RWPE1 (cell line): ENCODE data around the gene ATMIN.

ENCODE experiments used
- CTCF ChIA-PET: fragments of 350-600 bp; sonication (Branson Sonifier 250); formaldehyde crosslinking; extraction: SDS; loops from one replicate; lab custom pipeline; 2021; lab: Yijun Ruan, JAX
- POLR2A ChIA-PET: fragments of 400-600 bp; formaldehyde crosslinking; extraction: SDS; loops from one replicate; lab custom pipeline; 2020; ENCODE audit warnings: antibody characterized with exemption; ENCODE audit not compliant: low non-redundant PET; lab: Yijun Ruan, JAX
- DNase-seq: peaks from one replicate; pipeline ENCODE4 v3.0.0; 2012; ENCODE audit warnings: low spot score
- H3K27ac ChIP-seq: fragments of 450-650 bp; 2 replicates; pipeline ENCODE4 v1.5.1; 2017
- TF ChIP-seq, protein P1 (sequence below): fragments of 450-650 bp; conservative IDR thresholded peaks from 2 replicates; pipeline ENCODE4 v1.5.1; 2017; ENCODE audit warnings: low read depth, mild to moderate bottlenecking

Gene ATMIN

DNA sequence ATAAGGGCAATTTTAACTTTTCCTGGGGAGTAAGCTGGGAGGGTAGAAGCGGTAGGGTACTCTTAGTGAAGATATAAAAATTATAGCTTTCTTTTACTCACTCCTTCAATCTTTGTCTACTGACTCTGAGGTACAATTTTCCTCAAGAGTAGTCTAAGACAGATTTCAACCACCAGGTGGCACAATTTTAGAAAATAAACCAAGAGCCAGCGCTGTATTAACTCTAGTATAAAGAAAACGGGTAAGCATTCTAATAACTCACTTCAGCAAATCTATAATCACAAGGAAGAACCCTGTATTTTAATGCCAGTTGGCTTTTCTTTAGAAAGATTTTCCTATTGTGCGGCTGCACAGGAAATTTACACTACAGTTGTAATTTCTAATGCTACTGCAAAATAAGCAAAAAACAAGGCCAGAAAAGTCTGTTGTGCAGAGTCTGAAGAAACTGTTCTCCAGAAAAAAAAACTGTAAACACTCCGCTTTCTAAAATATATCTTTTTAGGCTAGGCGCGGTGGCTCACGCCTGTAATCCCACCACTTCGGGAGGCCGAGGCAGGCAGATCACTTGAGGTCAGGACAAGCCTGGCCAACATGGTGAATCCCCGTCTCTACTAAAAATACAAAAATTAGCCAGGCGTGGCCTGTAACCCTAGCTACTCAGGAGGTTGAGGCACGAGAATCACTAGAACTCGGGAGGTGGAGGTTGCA is 30.8 kb upstream of the ATMIN start:
- POLR2A ChIA-PET: no interaction called here
- H3K27ac ChIP-seq: peak overlapping the region; percentile 63
- peak; percentile 37 for DNase-seq
- TF ChIP-seq, protein P1, sequence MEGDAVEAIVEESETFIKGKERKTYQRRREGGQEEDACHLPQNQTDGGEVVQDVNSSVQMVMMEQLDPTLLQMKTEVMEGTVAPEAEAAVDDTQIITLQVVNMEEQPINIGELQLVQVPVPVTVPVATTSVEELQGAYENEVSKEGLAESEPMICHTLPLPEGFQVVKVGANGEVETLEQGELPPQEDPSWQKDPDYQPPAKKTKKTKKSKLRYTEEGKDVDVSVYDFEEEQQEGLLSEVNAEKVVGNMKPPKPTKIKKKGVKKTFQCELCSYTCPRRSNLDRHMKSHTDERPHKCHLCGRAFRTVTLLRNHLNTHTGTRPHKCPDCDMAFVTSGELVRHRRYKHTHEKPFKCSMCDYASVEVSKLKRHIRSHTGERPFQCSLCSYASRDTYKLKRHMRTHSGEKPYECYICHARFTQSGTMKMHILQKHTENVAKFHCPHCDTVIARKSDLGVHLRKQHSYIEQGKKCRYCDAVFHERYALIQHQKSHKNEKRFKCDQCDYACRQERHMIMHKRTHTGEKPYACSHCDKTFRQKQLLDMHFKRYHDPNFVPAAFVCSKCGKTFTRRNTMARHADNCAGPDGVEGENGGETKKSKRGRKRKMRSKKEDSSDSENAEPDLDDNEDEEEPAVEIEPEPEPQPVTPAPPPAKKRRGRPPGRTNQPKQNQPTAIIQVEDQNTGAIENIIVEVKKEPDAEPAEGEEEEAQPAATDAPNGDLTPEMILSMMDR: peak; percentile 67
- CTCF ChIA-PET: interaction anchor here (0.6 to 0.9 kb wide), 10 partner anchors 11 to 1640 kb away, joined by 3 to 5 read pairs (median 3); no protein-coding TSS in a partner anchor

- ChIA-PET POLR2A (no interaction called here), CTCF (interaction anchor here (0.6 to 0.7 kb wide), 3 partner anchors 18 to 1641 kb away, joined by 3 to 5 read pairs (median 5); no protein-coding TSS in a partner anchor)
- H3K27ac ChIP-seq: peak overlapping the region; percentile 94
- no peak for DNase-seq
- TF ChIP-seq, protein P1: no peak
Measured at GRCh38 chr16:81005610-81006161, 30.0 kb upstream of the ATMIN start.

DNA sequence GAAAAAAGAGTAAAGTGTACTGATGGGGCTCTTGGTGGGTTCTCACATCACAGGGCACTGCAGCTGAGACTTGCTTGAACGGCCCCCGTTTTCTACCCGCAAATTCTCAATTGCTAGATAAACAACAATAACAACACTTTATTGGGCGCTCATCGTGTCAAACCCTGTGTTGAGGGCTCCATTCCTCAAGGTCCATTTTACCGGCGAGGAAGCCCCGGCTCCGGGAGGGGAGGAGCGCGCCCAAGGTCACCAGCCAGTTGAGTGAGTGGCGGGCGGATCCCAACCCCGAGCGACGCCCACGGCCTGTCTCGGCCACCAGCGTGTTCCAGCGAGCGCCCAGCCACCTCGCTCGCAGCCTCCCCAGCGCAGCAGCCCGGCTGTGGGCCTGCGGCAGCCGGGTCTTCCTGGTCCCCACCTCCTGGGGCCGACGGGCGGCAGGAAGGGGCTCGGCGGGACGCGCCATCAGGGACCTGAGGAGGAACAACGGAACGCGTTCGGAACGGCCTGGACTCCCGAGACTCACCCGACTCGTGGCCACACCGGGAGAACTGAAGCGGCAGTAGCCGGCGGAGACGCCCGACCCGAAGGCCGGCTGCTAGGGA is 29.3 kb upstream of the ATMIN start:
- TF ChIP-seq, protein P1: no peak
- H3K27ac ChIP-seq: peak overlapping the region; percentile 94
- ChIA-PET CTCF (no interaction called here), POLR2A (no interaction called here)
- peak; percentile 46 for DNase-seq

- H3K27ac ChIP-seq: peak within 1 kb of the TSS; percentile 94
- TF ChIP-seq, protein P1: no peak
- CTCF ChIA-PET: no interaction called here
- peak; percentile 97 for DNase-seq
- POLR2A ChIA-PET: no interaction called here
Measured at GRCh38 chr16:81006813-81007695, 28.6 kb upstream of the ATMIN start, which contains the start of the genes CENPN and CMC2. TSS of gene CENPN (plus strand) at chr16:81007214. CDS start at chr16:81011940, 4,726 bp downstream. TSS of gene CMC2 (minus strand) at chr16:81006885. CDS start at chr16:80997394, 9,491 bp downstream.

DNA sequence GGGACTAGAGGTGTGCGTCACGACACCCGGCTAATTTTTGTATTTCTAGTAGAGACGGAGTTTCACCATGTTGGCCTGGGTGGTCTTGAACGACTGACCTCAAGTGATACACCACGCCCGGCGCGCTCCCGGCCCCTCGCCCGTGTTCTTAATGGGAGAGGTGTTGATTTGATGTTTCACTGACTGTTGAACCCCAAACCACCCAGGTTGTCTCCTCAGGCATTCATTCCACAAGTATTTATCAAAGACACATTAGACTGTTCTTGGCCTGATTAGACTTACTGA is 27.2 kb upstream of the ATMIN start:
- TF ChIP-seq, protein P1: no peak
- CTCF ChIA-PET: no interaction called here
- no peak for DNase-seq
- H3K27ac ChIP-seq: peak overlapping the region; percentile 94
- POLR2A ChIA-PET: no interaction called here

GRCh38 chr16:81012974-81013373 is 22.7 kb upstream of the ATMIN start:
- no peak for DNase-seq
- POLR2A ChIA-PET: no interaction called here
- CTCF ChIA-PET: no interaction called here
- H3K27ac ChIP-seq: no peak overlapping the region
- TF ChIP-seq, protein P1: no peak
